ENCODE data around the gene SSBP4.

The SSBP4 gene

GRCh38 chr19:18444513-18444912 lies 25.3 kb downstream of the SSBP4 start:
- no peak for DNase-seq (ENCODE audit: low read depth)

- DNase-seq (ENCODE audit: low read depth) = no peak
Measured at GRCh38 chr19:18445262-18445948, 26.2 kb downstream of the SSBP4 start.

GRCh38 chr19:18446145-18446810 lies 27.1 kb downstream of the SSBP4 start:
- no peak for DNase-seq (ENCODE audit: low read depth)

GRCh38 chr19:18446811-18447359 lies 27.7 kb downstream of the SSBP4 start:
- no peak for DNase-seq (ENCODE audit: low read depth)

- no peak for DNase-seq (ENCODE audit: low read depth)
Measured at GRCh38 chr19:18449552-18449951, 30.4 kb downstream of the SSBP4 start.

GRCh38 chr19:18450021-18450930 lies 31.1 kb downstream of the SSBP4 start:
- no peak for DNase-seq (ENCODE audit: low read depth)

GRCh38 chr19:18450931-18451836 lies 32.0 kb downstream of the SSBP4 start:
- peak; percentile 82 for DNase-seq (ENCODE audit: low read depth)

- DNase-seq (ENCODE audit: low read depth) = no peak
Measured at GRCh38 chr19:18452386-18452785, 33.2 kb downstream of the SSBP4 start.

- no peak for DNase-seq (ENCODE audit: low read depth)
Measured at GRCh38 chr19:18453269-18454024, 34.2 kb downstream of the SSBP4 start.

GRCh38 chr19:18456279-18456678 lies 37.1 kb downstream of the SSBP4 start:
- no peak for DNase-seq (ENCODE audit: low read depth)

GRCh38 chr19:18456974-18457373 lies 37.8 kb downstream of the SSBP4 start:
- DNase-seq (ENCODE audit: low read depth) = no peak

- DNase-seq (ENCODE audit: low read depth) = no peak
Measured at GRCh38 chr19:18457483-18458331, 38.5 kb downstream of the SSBP4 start.

GRCh38 chr19:18460900-18461299 lies 41.7 kb downstream of the SSBP4 start:
- no peak for DNase-seq (ENCODE audit: low read depth)

GRCh38 chr19:18461471-18461870 lies 42.3 kb downstream of the SSBP4 start:
- DNase-seq (ENCODE audit: low read depth) = no peak

GRCh38 chr19:18464646-18465045 lies 45.4 kb downstream of the SSBP4 start:
- no peak for DNase-seq (ENCODE audit: low read depth)

- no peak for DNase-seq (ENCODE audit: low read depth)
Measured at GRCh38 chr19:18465214-18465963, 46.2 kb downstream of the SSBP4 start.

GRCh38 chr19:18465964-18466339 lies 46.8 kb downstream of the SSBP4 start:
- no peak for DNase-seq (ENCODE audit: low read depth)

- DNase-seq (ENCODE audit: low read depth) = no peak
Measured at GRCh38 chr19:18466354-18466753, 47.2 kb downstream of the SSBP4 start.

- DNase-seq (ENCODE audit: low read depth) = no peak
Measured at GRCh38 chr19:18467978-18468377, 48.8 kb downstream of the SSBP4 start.

Measured in activated T-helper 9 cell treated with anti-CD3 and anti-CD28 coated beads, Interleukin-2, amount 50 U/mL, for 16 hours (primary cell).